Naive thymus-derived CD4-positive, alpha-beta T cell (primary cell): ENCODE measurements around the gene CAMK1D. TPM values are rescaled to one million over a fixed set of nuclear protein-coding genes. Genes with fewer than 3 reads are reported as not detected.
A peak's percentile ranks its signal among the peaks of the same experiment; 100 is the strongest.

Source experiments
- ATAC-seq: fragments of 150-1000 bp; cut with Tn5 transposase; 2 replicates; pipeline ENCODE4 v1.10.0; 2021; ENCODE audit warnings: mild to moderate bottlenecking, moderate library complexity
- CTCF ChIA-PET: fragments of 350-600 bp; sonication (Branson Sonifier 250); formaldehyde crosslinking; loops from one replicate; lab custom pipeline; 2021; ENCODE audit warnings: antibody characterized with exemption; lab: Charles Lee
- POLR2A ChIA-PET: fragments of 350-600 bp; sonication (Branson Sonifier 250); formaldehyde crosslinking; loops from one replicate; lab custom pipeline; 2021; ENCODE audit warnings: antibody characterized with exemption, inconsistent platforms; lab: Charles Lee
- DNase-seq, 9 donors: peaks; one replicate each; pipeline versions ENCODE4 v3.0.0 to v3.0.0-alpha.2; 2020 to 2022; ENCODE audit warnings: mixed read lengths in 1 of 9
- H3K27ac ChIP-seq: one replicate; pipeline ENCODE4 v1.7.0; 2013; ENCODE audit warnings: mild to moderate bottlenecking, low read depth, low read length, moderate library complexity
- H3K27me3 ChIP-seq, 2 donors: one replicate each; pipeline ENCODE4 v1.7.0; 2013; ENCODE audit warnings: low read length in 2 of 2, mild to moderate bottlenecking in 2 of 2, moderate library complexity in 2 of 2; ENCODE audit not compliant: control insufficient read depth in 2 of 2, insufficient read depth in 2 of 2
- H3K36me3 ChIP-seq, 3 experiments: 1 replicate in 2 of 3; 2 replicates in 1 of 3; pipeline ENCODE4 v1.7.0; 2013; ENCODE audit warnings: low read length in 3 of 3, mild to moderate bottlenecking in 3 of 3, moderate library complexity in 1 of 3; ENCODE audit not compliant: insufficient read depth in 3 of 3, control insufficient read depth in 2 of 3
- H3K4me1 ChIP-seq, 2 donors: one replicate each; pipeline ENCODE4 v1.7.0; 2013; ENCODE audit warnings: low read length in 2 of 2, mild to moderate bottlenecking in 2 of 2, moderate library complexity in 1 of 2; ENCODE audit not compliant: control insufficient read depth in 2 of 2, insufficient read depth in 2 of 2
- H3K4me3 ChIP-seq: 2 replicates; pipeline ENCODE4 v1.7.0; 2013; ENCODE audit warnings: mild to moderate bottlenecking, low read length
- H3K9me3 ChIP-seq, 3 experiments: 1 replicate in 2 of 3; 2 replicates in 1 of 3; pipeline ENCODE4 v1.7.0; 2013; ENCODE audit warnings: low read length in 3 of 3; ENCODE audit not compliant: control insufficient read depth in 2 of 3
- H3K27ac Mint-ChIP-seq, 9 donors: one replicate each; pipeline ENCODE4 v1.8.0; 2020 to 2022; ENCODE audit warnings: mixed read lengths in 9 of 9, mild to moderate bottlenecking in 8 of 9, moderate library complexity in 5 of 9, inconsistent platforms in 2 of 9
- H3K27me3 Mint-ChIP-seq, 5 donors: one replicate each; pipeline ENCODE4 v1.8.0; 2021 to 2022; ENCODE audit warnings: mixed read lengths in 5 of 5, mild to moderate bottlenecking in 1 of 5
- H3K36me3 Mint-ChIP-seq, 5 donors: one replicate each; pipeline ENCODE4 v1.8.0; 2020 to 2022; ENCODE audit warnings: mixed read lengths in 5 of 5, mild to moderate bottlenecking in 3 of 5, inconsistent platforms in 1 of 5
- H3K4me1 Mint-ChIP-seq, 7 donors: one replicate each; pipeline ENCODE4 v1.8.0; 2020 to 2022; ENCODE audit warnings: mixed read lengths in 7 of 7, mild to moderate bottlenecking in 3 of 7, inconsistent platforms in 1 of 7
- H3K4me3 Mint-ChIP-seq, 10 donors: one replicate each; pipeline ENCODE4 v1.8.0; 2020 to 2022; ENCODE audit warnings: mild to moderate bottlenecking in 10 of 10, mixed read lengths in 10 of 10, moderate library complexity in 6 of 10, inconsistent platforms in 2 of 10
- H3K9me3 Mint-ChIP-seq, 11 donors: one replicate each; pipeline ENCODE4 v1.8.0; 2020 to 2022; ENCODE audit warnings: mixed read lengths in 11 of 11, mild to moderate bottlenecking in 4 of 11, inconsistent platforms in 1 of 11, moderate library complexity in 1 of 11
- intact Hi-C, 2 donors: fragments of 100-400 bp; cut with micrococcal nuclease; formaldehyde crosslinking; loops; one replicate each; pipeline ENCODE4 v1.15.1; 2023
- polyA plus RNA-seq, 2 donors: library from polyadenylated mRNA; unstranded; fragments of 300-500 nt; fragmentation: Illumina TruSeq; gene quantifications; one replicate each; pipeline ENCODE4 v1.2.3, GENCODE V29; 2021
- total RNA-seq, 6 experiments: library from RNA in 5 of 6; stranded (reverse) in 5 of 6; gene quantifications; 1 replicate in 5 of 6; 2 replicates in 1 of 6; pipeline ENCODE4 v1.2.3 and lab custom pipeline; 2021 to 2026

CAMK1D gene
- total and polyA plus RNA-seq, 7 experiments from 2014 or later: 12.5 to 43.2 (median 18.6) TPM

DNA sequence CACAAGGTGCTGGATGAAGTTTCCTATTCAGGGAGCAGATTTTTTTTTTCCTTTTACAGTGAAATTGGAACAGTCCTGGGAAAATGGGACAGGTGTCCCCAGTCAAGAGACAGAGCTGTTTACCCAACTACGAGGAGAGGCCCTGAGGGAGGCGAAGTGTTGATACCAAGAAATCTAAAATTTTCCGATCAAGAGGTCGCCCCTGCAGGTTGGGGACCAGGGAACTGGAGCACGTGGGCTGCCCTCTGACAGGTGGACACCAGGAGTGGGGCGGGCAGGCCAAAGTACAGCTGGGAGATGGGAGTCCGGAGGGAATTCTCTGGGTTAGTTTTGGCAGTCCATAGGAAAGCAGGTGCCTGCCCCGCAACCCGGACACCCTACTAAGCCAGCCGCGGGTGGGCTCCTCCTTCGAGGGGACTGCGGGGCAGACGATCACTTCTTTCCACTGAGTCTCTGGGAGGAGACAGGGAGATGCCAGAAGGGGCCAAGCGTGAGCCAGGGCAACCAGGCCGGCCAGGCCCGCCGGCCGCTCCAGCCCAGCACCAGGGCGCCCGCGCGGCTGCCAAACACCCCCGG, 965 bp upstream of the CAMK1D start:
- no peak for ATAC-seq
- peak overlapping the region; percentile 71 for H3K4me3 ChIP-seq
- H3K27ac Mint-ChIP-seq: peak overlapping the region; percentile 81 to 95 (median 90)
- H3K4me1 ChIP-seq: peaks cover 18 to 19% of the 10 kb centered on the region in 2 donors
- H3K4me1 Mint-ChIP-seq: peaks cover 17 to 44% (median 36%) of the 10 kb centered on the region in 7 donors
- DNase-seq: peak in 1 of 9 donors; percentile 26
- peaks cover 0 to 60% (median 0%) of the 10 kb centered on the region in 5 donors for H3K27me3 Mint-ChIP-seq
- intact Hi-C loops: loop anchor here (2.0 to 10.0 kb wide), 10 partner anchors 26 to 1439 kb away; partner anchors contain the start of genes CDC123 (in 1 of the 2), NUDT5 (in 1 of the 2), SEPHS1 (in 1 of the 2) and UPF2 (in 1 of the 2)
- no peaks in the 10 kb centered on the region for H3K9me3 ChIP-seq
- H3K27me3 ChIP-seq: no peaks in the 10 kb centered on the region
- peak overlapping the region; percentile 69 to 99 (median 86) for H3K4me3 Mint-ChIP-seq
- peak overlapping the region; percentile 89 for H3K27ac ChIP-seq
- H3K36me3 Mint-ChIP-seq: peaks cover 0 to 3% (median 2%) of the 10 kb centered on the region in 5 donors
- ChIA-PET CTCF (interaction anchor here (1.9 kb wide), 1 partner anchor 84 kb away, joined by 6 read pairs; no protein-coding TSS in a partner anchor), POLR2A (interaction anchor here (0.7 to 1.4 kb wide), 3 partner anchors 241 to 287 kb away, joined by 3 to 4 read pairs (median 4); no protein-coding TSS in a partner anchor)
- H3K9me3 Mint-ChIP-seq: peaks cover 0 to 4% (median under 1%) of the 10 kb centered on the region in 11 donors
- peaks cover 0 to 4% (median 0%) of the 10 kb centered on the region in 3 experiments for H3K36me3 ChIP-seq

DNA sequence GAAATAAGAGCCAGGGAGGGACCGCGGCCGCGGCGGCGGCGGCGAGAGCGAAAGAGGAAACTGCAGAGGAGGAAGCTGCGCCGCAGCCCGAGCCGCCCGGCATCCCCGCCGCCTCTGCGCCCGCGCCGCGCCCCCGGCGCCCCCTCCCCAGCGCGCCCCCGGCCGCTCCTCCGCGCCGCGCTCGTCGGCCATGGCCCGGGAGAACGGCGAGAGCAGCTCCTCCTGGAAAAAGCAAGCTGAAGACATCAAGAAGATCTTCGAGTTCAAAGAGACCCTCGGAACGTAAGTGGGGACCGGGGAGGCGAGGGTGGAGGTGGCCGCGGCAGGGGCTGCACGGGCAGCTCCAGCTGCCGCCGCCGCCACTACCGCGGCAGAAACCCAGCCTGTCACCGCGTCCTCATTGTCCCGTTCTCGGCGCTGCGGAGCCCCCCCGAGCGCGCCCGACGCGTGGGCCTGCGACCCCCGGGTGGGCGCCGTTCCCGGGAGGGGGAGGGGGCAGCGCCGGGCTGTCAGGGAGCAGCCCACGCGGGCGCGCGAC, 351 bp downstream of the CAMK1D start:
- peak overlapping the region; percentile 83 for H3K4me3 ChIP-seq
- peak in 1 of 9 donors; percentile 20 for DNase-seq
- CTCF ChIA-PET: interaction anchor here (1.9 kb wide), 1 partner anchor 85 kb away, joined by 6 read pairs; no protein-coding TSS in a partner anchor
- peaks cover 0 to 4% (median 0%) of the 10 kb centered on the region in 3 experiments for H3K36me3 ChIP-seq
- no peaks in the 10 kb centered on the region for H3K9me3 ChIP-seq
- H3K4me1 ChIP-seq: peaks cover 18 to 19% of the 10 kb centered on the region in 2 donors
- H3K27ac Mint-ChIP-seq: peak overlapping the region; percentile 78 to 99 (median 97)
- H3K27ac ChIP-seq: peak overlapping the region; percentile 89
- POLR2A ChIA-PET: interaction anchor here (1.4 to 2.0 kb wide), 3 partner anchors 9 to 240 kb away, joined by 4 to 11 read pairs (median 5); no protein-coding TSS in a partner anchor
- no peaks in the 10 kb centered on the region for H3K9me3 Mint-ChIP-seq
- peak overlapping the region; percentile 78 to 99 (median 97) for H3K4me3 Mint-ChIP-seq
- H3K36me3 Mint-ChIP-seq: peaks cover 0 to 7% (median 0%) of the 10 kb centered on the region in 5 donors
- H3K27me3 Mint-ChIP-seq: peaks cover 0 to 61% (median 0%) of the 10 kb centered on the region in 5 donors
- ATAC-seq: no peak
- intact Hi-C loops: loop anchor here (1.0 to 10.0 kb wide), 25 partner anchors 17 to 1438 kb away; partner anchors contain the start of genes CDC123 (in 2 of the 2), UPF2 (in 2 of the 2), DHTKD1 (in 1 of the 2) and NUDT5 (in 1 of the 2)
- no peaks in the 10 kb centered on the region for H3K27me3 ChIP-seq
- peaks cover 24 to 52% (median 42%) of the 10 kb centered on the region in 7 donors for H3K4me1 Mint-ChIP-seq

DNA sequence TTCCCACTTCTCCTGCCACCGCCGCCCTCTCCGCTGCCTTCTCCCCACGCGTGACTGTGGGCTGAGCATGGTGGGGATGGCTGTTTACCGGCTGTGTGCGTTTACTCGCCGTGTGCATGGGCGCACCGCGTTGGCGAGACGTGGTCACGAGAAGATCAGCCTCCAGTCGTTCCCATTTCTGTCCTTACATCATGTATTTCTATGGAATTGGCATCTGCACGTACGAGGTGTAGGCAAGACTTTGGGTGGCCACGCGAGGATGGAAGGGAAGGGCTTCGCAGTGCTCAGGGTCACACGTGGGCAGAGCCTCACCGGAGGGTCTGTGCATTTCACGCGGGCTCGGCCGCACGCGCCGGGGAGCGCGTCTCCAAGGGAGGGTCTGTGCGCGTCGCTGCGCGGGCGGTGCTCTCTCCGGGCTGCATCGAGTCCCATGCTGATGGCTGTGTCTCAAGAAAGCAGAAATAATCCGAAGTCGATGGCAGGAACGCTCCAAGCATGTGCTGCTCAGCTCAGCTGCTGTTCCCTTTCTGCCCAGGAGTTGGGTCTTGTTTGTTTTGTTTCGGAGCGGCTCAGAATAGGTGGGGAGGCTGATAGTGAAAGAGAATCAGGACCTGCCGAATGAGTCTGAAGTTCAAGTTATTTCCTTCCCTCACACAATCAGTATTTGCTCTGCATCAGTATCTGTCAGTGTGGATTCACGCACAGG, 973 bp downstream of the CAMK1D start:
- CTCF ChIA-PET: interaction anchor here (1.9 kb wide), 1 partner anchor 86 kb away, joined by 6 read pairs; no protein-coding TSS in a partner anchor
- intact Hi-C loops: loop anchor here (1.0 to 10.0 kb wide), 7 partner anchors 16 to 1437 kb away; partner anchors contain the start of gene OPTN (in 1 of the 2)
- DNase-seq: peak; percentile 34 to 77 (median 68)

DNA sequence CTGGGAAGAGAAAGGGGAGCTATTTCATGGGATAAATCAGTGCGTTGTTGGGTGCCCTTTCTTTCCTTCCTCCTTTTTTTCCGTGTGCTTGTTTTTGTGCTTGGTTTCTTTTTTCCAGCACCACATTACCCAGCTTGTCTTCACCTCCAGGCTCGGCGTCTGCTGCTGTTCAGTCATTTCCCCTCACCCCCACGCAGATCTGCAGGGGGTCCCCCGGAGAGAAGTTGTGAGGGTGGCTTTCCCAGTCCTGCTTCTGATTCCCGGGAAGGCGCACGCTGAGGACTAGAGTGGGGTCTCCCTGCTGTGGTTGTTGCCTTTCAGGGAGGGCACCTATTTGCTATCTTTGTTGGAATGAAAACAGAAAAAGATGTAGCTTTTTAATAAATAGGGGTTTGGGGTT, 1.6 kb downstream of the CAMK1D start:
- no peak for DNase-seq
- peak overlapping the region; percentile 83 for H3K4me3 ChIP-seq

More for the DNA sequence above, 973 bp downstream of the CAMK1D start:
- Mint-ChIP-seq H3K27ac (peak overlapping the region; percentile 78 to 98 (median 95)), H3K4me1 (peaks cover 28 to 54% (median 44%) of the 10 kb centered on the region in 7 donors), H3K9me3 (no peaks in the 10 kb centered on the region), H3K27me3 (peaks cover 0 to 60% (median 0%) of the 10 kb centered on the region in 5 donors), H3K4me3 (peak overlapping the region; percentile 78 to 99 (median 94)), H3K36me3 (peaks cover 0 to 7% (median 0%) of the 10 kb centered on the region in 5 donors)
- POLR2A ChIA-PET: interaction anchor here (1.4 to 2.0 kb wide), 3 partner anchors 8 to 239 kb away, joined by 4 to 11 read pairs (median 5); no protein-coding TSS in a partner anchor
- Histone ChIP-seq H3K4me3 (peak overlapping the region; percentile 83), H3K27ac (peak overlapping the region; percentile 89), H3K36me3 (peaks cover 0 to 4% (median 0%) of the 10 kb centered on the region in 3 experiments), H3K9me3 (no peaks in the 10 kb centered on the region), H3K27me3 (no peaks in the 10 kb centered on the region), H3K4me1 (peaks cover 18 to 19% of the 10 kb centered on the region in 2 donors)
- ATAC-seq: peak; percentile 39

DNA sequence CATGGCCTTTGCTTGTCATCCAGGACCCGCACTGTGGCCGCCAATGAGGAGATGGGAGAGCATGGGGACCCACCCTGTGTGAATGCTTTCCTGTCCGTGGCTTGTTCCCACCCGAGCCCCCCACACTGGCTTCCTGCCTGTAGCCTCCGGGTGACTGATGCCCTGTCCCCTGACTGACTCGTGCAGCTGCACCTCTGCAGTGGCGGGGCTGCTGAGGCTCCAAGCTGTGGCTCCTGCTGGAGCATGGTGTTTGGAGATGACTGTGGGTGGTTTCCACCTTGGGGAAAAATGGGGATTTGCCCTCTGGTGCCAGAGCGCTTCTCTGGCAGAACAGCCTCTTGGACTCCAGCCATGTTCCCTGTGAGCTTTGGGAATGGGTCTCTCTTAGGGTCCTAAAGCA, 2.1 kb downstream of the CAMK1D start:
- no peaks in the 10 kb centered on the region for H3K9me3 Mint-ChIP-seq
- H3K4me3 Mint-ChIP-seq: peak overlapping the region in 9 of 10 donors; percentile 78 to 99 (median 94)
- ATAC-seq (no peak), DNase-seq (no peak)
- H3K4me1 Mint-ChIP-seq: peaks cover 30 to 65% (median 49%) of the 10 kb centered on the region in 7 donors
- CTCF ChIA-PET: interaction anchor here (0.7 to 2.0 kb wide), 2 partner anchors 87 to 240 kb away, joined by 3 to 6 read pairs; no protein-coding TSS in a partner anchor
- intact Hi-C loops: loop anchor here (2.0 to 10.0 kb wide), 6 partner anchors 15 to 1436 kb away; partner anchors contain the start of gene OPTN (in 1 of the 2)
- H3K36me3 Mint-ChIP-seq: peaks cover 0 to 10% (median 0%) of the 10 kb centered on the region in 5 donors
- peaks cover 0 to 59% (median 0%) of the 10 kb centered on the region in 5 donors for H3K27me3 Mint-ChIP-seq
- POLR2A ChIA-PET: interaction anchor here (0.6 to 2.0 kb wide), 2 partner anchors 14 to 44 kb away, joined by 3 to 11 read pairs; no protein-coding TSS in a partner anchor
- Histone ChIP-seq H3K4me3 (peak overlapping the region; percentile 83), H3K9me3 (no peaks in the 10 kb centered on the region), H3K4me1 (peaks cover 18 to 19% of the 10 kb centered on the region in 2 donors), H3K27me3 (no peaks in the 10 kb centered on the region), H3K36me3 (peaks cover 0 to 4% (median 0%) of the 10 kb centered on the region in 3 experiments), H3K27ac (peak overlapping the region; percentile 89)
- peak overlapping the region in 7 of 9 donors; percentile 28 to 78 (median 47) for H3K27ac Mint-ChIP-seq

More for the DNA sequence above, 1.6 kb downstream of the CAMK1D start:
- ATAC-seq: no peak
- H3K27me3 Mint-ChIP-seq: peaks cover 0 to 62% (median 0%) of the 10 kb centered on the region in 5 donors
- H3K9me3 Mint-ChIP-seq: no peaks in the 10 kb centered on the region
- H3K27ac Mint-ChIP-seq: peak overlapping the region; percentile 78 to 98 (median 95)
- H3K4me1 Mint-ChIP-seq: peaks cover 30 to 61% (median 49%) of the 10 kb centered on the region in 7 donors
- ChIA-PET POLR2A (interaction anchor here (2.0 kb wide), 1 partner anchor 14 kb away, joined by 11 read pairs; no protein-coding TSS in a partner anchor), CTCF (interaction anchor here (2.0 kb wide), 1 partner anchor 87 kb away, joined by 6 read pairs; no protein-coding TSS in a partner anchor)
- peaks cover 0 to 4% (median 0%) of the 10 kb centered on the region in 3 experiments for H3K36me3 ChIP-seq
- no peaks in the 10 kb centered on the region for H3K27me3 ChIP-seq
- H3K36me3 Mint-ChIP-seq: peaks cover 0 to 10% (median 0%) of the 10 kb centered on the region in 5 donors
- H3K4me1 ChIP-seq: peaks cover 18 to 19% of the 10 kb centered on the region in 2 donors
- peak overlapping the region; percentile 78 to 99 (median 94) for H3K4me3 Mint-ChIP-seq
- H3K9me3 ChIP-seq: no peaks in the 10 kb centered on the region
- intact Hi-C loops: loop anchor here (1.0 to 10.0 kb wide), 7 partner anchors 16 to 1436 kb away; partner anchors contain the start of gene OPTN (in 1 of the 2)
- peak overlapping the region; percentile 89 for H3K27ac ChIP-seq
